Lower leg skin (tissue), 4 donors: ENCODE data around the gene WFDC2. TPM values are rescaled to one million over a fixed set of nuclear protein-coding genes. Genes with fewer than 3 reads are reported as not detected.

ENCODE experiments used
- DNase-seq, 2 donors: peaks; one replicate each; pipeline ENCODE4 v3.0.0-alpha.2; 2019; ENCODE audit warnings: low spot score in 2 of 2
- H3K4me3 ChIP-seq: fragments of 200-600 bp; sonication (generic); 2 replicates; pipeline ENCODE4 v1.5.1; 2017; ENCODE audit warnings: mild to moderate bottlenecking, low read depth; ENCODE audit not compliant: poor library complexity, severe bottlenecking
- POLR2A ChIP-seq, 2 donors: fragments of 450-650 bp; IDR thresholded peaks; one replicate each; pipeline ENCODE4 v1.6.1; 2016 to 2017; ENCODE audit warnings: antibody characterized with exemption in 2 of 2, mild to moderate bottlenecking in 1 of 2, moderate library complexity in 1 of 2
- WGBS, 2 donors: methylation state at CpG; one replicate each; pipeline ENCODE4 v1.1.5; 2018; 5-methylcytosine and 5-hydroxymethylcytosine counted together
- intact Hi-C: fragments of 100-400 bp; cut with DNase I; formaldehyde crosslinking; loops from one replicate; pipeline ENCODE4 v1.15.0; 2023; ENCODE audit warnings: low total_unique reads
- total RNA-seq, 4 donors: library from RNA; depleted of rRNA; stranded (reverse); fragments of >200 nt; gene quantifications; one replicate each; pipeline ENCODE4 v1.1.0, GENCODE V29; 2016
- TF ChIP-seq, protein P1 (sequence below), 3 donors: fragments of 450-650 bp; IDR thresholded peaks; one replicate each; pipeline ENCODE4 v1.5.1; 2016; ENCODE audit warnings: antibody characterized with exemption in 3 of 3, mild to moderate bottlenecking in 3 of 3, moderate library complexity in 2 of 3

The WFDC2 gene
- total RNA-seq, 4 donors from 2014 or later = 11.3 to 24.7 (median 14.5) TPM

DNA sequence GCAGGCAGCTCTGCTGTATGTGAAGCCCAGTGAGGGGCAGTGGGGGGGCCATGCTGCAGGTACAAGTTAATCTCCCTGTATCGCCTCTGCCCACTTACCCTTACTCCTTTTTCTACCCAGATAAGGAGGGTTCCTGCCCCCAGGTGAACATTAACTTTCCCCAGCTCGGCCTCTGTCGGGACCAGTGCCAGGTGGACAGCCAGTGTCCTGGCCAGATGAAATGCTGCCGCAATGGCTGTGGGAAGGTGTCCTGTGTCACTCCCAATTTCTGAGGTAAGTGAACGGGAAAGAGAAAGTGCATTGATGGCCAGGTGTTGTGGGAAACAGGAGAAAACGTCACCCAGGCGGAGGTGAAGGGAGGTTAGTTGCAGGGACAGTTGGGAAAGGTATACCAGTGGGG lies 10.3 kb downstream of the WFDC2 start:
- 92 to 93% methylated on average over 7 of the region's 7 CpGs for WGBS, 2 donors
- no peak for DNase-seq
- TF ChIP-seq, protein P1, sequence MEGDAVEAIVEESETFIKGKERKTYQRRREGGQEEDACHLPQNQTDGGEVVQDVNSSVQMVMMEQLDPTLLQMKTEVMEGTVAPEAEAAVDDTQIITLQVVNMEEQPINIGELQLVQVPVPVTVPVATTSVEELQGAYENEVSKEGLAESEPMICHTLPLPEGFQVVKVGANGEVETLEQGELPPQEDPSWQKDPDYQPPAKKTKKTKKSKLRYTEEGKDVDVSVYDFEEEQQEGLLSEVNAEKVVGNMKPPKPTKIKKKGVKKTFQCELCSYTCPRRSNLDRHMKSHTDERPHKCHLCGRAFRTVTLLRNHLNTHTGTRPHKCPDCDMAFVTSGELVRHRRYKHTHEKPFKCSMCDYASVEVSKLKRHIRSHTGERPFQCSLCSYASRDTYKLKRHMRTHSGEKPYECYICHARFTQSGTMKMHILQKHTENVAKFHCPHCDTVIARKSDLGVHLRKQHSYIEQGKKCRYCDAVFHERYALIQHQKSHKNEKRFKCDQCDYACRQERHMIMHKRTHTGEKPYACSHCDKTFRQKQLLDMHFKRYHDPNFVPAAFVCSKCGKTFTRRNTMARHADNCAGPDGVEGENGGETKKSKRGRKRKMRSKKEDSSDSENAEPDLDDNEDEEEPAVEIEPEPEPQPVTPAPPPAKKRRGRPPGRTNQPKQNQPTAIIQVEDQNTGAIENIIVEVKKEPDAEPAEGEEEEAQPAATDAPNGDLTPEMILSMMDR (IDR thresholded peaks at IDR 0.05) = no peak
- no peak for TF ChIP-seq POLR2A (IDR thresholded peaks at IDR 0.05)
- intact Hi-C loops = no loop called here
- H3K4me3 ChIP-seq = no peak overlapping the region

DNA sequence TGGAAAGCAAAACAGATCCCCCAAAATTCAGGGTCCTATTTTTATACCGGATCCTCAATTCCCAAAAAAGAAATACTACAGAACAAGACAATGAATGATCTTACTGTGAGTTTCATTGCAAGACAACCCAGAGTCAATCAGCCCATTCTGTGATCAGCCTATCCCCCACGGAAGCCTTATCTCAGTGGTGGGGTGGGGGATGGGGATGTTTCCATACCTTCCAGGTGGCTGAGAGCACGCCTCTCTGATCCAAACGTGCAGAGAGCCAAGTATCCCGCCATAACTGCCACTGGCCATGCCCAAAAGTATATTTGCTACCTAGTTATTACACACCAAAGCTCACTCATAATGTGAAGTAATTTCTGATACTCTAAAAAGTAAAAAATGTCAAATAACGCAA lies 15.1 kb downstream of the WFDC2 start:
- H3K4me3 ChIP-seq = no peak overlapping the region
- TF ChIP-seq, protein P1 (IDR thresholded peaks at IDR 0.05) = no peak
- TF ChIP-seq POLR2A (IDR thresholded peaks at IDR 0.05) = no peak
- intact Hi-C loops = no loop called here
- DNase-seq = no peak
- WGBS, 2 donors = 37% methylated on average over 6 of the region's 6 CpGs

DNA sequence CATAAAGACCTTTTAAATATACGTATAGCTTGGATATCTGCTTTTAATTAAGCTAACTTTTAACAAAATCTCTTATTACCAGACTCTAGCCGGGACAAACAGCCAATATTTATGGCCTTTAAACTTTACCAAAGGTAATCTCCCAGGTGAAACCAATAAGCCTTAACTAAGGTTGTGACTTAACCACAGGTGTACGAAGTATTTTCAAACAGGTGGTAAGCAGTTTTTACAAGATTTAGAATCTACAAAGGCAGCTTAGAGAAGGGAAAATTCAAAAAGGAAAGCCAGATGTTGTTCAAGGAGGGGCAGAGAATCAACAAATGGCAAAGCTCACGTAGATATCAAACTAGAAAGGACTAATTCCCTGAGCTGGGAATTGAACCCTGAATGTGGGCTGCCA lies 15.8 kb downstream of the WFDC2 start:
- TF ChIP-seq, protein P1 (IDR thresholded peaks at IDR 0.05) = no peak
- no peak for TF ChIP-seq POLR2A (IDR thresholded peaks at IDR 0.05)
- intact Hi-C loops = no loop called here
- no peak for DNase-seq
- H3K4me3 ChIP-seq = no peak overlapping the region
- 65 to 69% methylated on average over 4 of the region's 4 CpGs for WGBS, 2 donors

DNA sequence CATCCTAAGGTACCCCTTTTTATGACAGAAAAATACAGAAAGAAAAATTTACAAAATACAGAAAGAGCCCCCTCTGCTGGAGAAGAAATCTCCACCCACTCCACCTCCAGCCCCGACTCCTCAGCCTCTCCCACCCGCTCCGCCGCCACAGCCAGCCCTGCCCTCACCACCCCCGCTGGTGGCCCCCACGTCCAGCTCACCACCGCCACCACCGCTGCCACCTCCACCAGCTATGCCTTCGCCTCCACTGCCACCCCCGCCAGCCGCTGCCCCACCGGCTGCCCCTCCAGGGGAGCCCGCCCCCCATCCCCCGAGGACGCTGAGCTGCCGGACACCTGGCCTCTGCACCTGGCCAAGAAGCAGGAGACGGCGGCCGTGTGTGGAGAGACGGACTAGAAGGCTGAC lies 17.7 kb downstream of the WFDC2 start:
- intact Hi-C loops = no loop called here
- 21 to 35% methylated on average over 14 to 20 of the region's 20 CpGs for WGBS, 2 donors
- DNase-seq = no peak
- H3K4me3 ChIP-seq = no peak overlapping the region
- no peak for TF ChIP-seq POLR2A (IDR thresholded peaks at IDR 0.05)
- TF ChIP-seq, protein P1 (IDR thresholded peaks at IDR 0.05) = no peak

DNA sequence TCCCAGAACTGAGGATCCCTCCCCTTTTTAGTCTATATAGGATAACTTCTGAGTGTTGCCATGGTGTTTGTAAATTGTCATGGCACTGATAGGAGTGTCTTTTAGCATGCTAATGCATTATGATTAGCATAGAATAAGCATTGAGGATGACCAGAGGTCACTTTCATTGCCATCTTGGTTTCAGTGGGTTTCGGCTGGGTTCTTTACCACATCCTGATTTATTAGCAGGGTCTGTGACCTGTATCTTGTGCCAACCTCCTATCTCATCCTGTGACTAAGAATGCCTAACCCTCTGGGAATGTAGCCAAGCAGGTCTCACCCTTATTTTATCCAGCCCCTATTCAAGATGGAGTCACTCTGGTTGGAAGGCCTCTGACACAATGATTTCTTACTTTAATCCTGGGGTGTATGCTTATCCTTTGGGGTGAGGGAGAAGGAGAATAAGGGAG lies 19.6 kb downstream of the WFDC2 start:
- WGBS, 2 donors = 73 to 85% methylated on average over 1 of the region's 1 CpG
- TF ChIP-seq, protein P1 (IDR thresholded peaks at IDR 0.05) = no peak
- no peak for TF ChIP-seq POLR2A (IDR thresholded peaks at IDR 0.05)
- no peak overlapping the region for H3K4me3 ChIP-seq
- no peak for DNase-seq
- intact Hi-C loops = no loop called here

DNA sequence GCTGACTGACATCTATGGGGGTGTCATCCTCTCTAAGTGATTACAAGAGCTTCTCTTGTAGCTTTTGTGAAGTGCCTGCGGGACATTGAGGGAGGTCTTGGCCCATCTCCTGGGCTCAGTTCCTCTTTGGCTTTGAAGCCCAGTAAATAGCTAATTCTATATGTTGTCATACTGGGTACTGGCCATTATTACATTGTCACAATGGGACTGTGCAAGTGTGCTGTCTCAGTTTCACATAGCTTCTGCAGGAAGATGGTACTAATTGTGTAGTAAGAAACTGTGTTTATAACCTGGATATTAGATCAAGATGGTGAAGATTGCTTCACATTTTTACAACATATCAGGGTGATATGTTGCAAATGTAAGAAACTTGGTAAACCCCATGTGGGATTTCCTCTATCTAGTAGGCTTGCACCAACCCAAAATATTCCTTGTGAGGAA lies 26.0 kb downstream of the WFDC2 start:
- no peak overlapping the region for H3K4me3 ChIP-seq
- intact Hi-C loops = no loop called here
- no peak for DNase-seq
- TF ChIP-seq POLR2A (IDR thresholded peaks at IDR 0.05) = no peak
- TF ChIP-seq, protein P1 (IDR thresholded peaks at IDR 0.05) = no peak
- WGBS, 2 donors = 80 to 87% methylated on average over 1 of the region's 1 CpG
